OCI-LY7 (cell line): ENCODE measurements around the gene RNF114.

Experiments used
- EZH2phosphoT487 ChIP-seq: fragments of 200-600 bp; sonication (generic); IDR thresholded peaks from 2 replicates; pipeline ENCODE4 v1.6.1; 2018; ENCODE audit warnings: low read depth, borderline replicate concordance, mild to moderate bottlenecking, mixed run types, antibody characterized with exemption, low read length, moderate library complexity, mixed read lengths
- TF ChIP-seq, protein P1 (sequence below): fragments of 200-600 bp; sonication (generic); conservative IDR thresholded peaks from 2 replicates; pipeline ENCODE4 v1.5.1; 2014; ENCODE audit warnings: mild to moderate bottlenecking, antibody characterized with exemption, low read length, moderate library complexity, mixed read lengths

DNA sequence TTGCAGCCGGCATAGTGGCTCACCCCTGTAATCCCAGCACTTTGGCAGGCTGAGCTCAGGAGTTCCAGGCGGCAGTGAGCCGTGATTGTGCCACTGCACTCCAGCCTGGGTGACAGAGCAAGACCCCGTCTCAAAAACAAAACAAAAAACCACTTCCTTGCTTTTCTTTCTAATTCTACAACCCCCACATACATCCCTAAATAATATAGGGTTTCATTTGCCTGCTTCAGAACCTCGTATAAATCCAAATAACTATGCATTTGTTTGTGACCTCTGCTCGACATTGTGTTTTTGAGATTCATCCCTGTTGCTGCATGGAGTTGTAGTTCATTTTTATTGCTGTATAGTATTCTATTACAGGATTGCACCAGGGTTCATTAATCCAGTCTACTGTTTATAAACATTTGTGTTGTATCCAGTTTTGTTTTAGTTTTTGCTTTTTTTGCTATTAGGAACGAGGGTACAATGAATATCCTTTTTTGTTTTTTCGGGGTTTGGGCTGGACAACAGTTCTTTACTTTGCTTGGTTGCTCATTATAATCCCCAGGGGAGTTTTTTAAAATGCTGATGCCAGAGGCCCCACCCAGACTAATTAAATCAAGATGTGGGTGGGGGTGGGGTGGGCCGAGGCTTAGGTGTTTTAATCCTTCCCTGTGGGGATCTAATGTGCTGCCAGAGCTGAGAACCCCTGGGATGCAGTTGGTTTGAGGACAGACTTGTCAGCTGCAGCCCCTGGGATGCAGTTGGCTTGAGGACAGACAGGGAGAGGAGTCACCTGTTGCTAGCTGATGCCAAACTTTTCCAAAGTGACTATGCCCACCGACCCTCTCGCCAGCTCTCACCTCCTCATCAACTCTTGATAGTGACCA, 44.2 kb downstream of the RNF114 start:
- TF ChIP-seq, protein P1, sequence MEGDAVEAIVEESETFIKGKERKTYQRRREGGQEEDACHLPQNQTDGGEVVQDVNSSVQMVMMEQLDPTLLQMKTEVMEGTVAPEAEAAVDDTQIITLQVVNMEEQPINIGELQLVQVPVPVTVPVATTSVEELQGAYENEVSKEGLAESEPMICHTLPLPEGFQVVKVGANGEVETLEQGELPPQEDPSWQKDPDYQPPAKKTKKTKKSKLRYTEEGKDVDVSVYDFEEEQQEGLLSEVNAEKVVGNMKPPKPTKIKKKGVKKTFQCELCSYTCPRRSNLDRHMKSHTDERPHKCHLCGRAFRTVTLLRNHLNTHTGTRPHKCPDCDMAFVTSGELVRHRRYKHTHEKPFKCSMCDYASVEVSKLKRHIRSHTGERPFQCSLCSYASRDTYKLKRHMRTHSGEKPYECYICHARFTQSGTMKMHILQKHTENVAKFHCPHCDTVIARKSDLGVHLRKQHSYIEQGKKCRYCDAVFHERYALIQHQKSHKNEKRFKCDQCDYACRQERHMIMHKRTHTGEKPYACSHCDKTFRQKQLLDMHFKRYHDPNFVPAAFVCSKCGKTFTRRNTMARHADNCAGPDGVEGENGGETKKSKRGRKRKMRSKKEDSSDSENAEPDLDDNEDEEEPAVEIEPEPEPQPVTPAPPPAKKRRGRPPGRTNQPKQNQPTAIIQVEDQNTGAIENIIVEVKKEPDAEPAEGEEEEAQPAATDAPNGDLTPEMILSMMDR = no peak
- no peak for TF ChIP-seq EZH2phosphoT487
